Mucosa of stomach (tissue), 1 donor: ENCODE measurements around the gene CLIC4.

Experiments
- H3K27me3 ChIP-seq: one replicate; pipeline ENCODE4 v1.7.0; 2013; ENCODE audit warnings: mild to moderate bottlenecking, low read length; ENCODE audit not compliant: control insufficient read depth, insufficient read depth
- H3K36me3 ChIP-seq: one replicate; pipeline ENCODE4 v1.7.0; 2013; ENCODE audit warnings: low read length; ENCODE audit not compliant: control insufficient read depth, insufficient read depth
- H3K4me1 ChIP-seq: one replicate; pipeline ENCODE4 v1.7.0; 2013; ENCODE audit warnings: mild to moderate bottlenecking, low read length; ENCODE audit not compliant: control insufficient read depth, insufficient read depth
- H3K4me3 ChIP-seq: one replicate; pipeline ENCODE4 v1.7.0; 2013; ENCODE audit warnings: low read length
- H3K9ac ChIP-seq: one replicate; pipeline ENCODE4 v1.7.0; 2013; ENCODE audit warnings: mild to moderate bottlenecking, low read length, moderate library complexity
- H3K9me3 ChIP-seq: one replicate; pipeline ENCODE4 v1.7.0; 2013; ENCODE audit warnings: mild to moderate bottlenecking, low read length, moderate library complexity; ENCODE audit not compliant: control insufficient read depth
- donor health status: Pancreatic carcinoma.

CLIC4 gene

DNA sequence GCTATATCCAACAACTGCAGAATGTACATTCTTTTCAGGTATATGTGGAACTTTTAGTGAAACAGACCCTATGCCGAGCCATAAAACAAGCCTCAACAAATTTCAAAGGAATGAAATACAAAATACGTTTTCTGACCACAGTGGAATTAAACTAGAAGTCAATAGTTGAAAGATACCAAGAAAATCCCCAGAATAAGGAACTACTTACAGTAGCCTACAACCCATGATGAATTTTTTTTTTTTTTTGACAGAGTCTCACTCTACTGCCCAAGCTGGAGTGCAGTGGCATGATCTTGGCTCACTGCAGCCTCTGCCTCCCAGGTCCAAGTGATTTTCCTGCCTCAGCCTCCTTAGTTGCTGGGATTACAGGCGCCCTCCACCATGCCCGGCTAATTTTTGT is 101.4 kb downstream of the CLIC4 start:
- H3K9ac ChIP-seq, result no peak overlapping the region
- H3K36me3 ChIP-seq, result no peaks in the 10 kb centered on the region
- H3K9me3 ChIP-seq, result no peaks in the 10 kb centered on the region
- H3K4me3 ChIP-seq, result no peak overlapping the region
- H3K27me3 ChIP-seq, result no peaks in the 10 kb centered on the region
- no peaks in the 10 kb centered on the region for H3K4me1 ChIP-seq

DNA sequence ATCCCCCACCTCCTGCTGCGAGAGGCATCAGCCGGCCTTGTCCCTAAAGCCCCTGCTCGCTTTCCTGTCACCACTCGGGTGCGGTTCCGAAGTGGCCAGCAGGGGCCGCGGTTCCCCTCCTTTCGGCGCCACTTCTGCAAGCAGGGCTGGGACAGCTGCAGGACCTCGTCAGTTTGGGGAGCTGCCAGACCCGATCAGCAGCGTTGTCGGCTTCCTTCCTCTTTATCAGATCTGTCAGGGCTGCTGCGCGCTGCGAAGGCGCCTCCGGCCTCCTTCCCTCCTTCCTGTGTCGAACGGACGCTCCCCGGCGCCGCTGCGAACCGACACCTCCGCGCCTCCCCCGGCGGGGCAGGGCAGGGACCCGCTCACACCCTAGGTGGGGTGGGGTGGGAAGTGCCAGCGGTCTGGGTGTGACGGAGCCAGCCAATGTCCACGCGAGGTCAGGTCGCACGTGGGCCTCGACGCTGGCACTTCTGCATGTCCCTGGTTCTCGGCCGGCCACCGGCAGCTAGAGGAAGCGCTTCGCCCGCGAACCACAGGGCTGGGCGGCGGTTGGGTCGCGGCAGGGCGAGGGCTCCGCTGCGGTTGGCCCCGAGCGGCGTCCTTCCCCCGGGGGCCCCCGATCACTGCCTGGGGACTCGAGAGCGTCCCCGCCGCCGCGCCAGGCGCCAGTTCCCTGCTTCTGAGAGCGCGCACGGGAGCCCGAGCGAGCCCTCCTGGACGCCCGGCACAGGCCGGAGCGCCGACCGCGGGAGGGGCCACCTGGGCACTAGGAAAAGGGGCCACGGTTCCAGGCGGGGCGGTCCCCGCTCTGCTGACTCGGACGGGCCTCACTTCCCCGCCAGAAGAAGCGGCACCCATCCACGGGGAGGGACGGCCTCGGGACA is 103.0 kb downstream of the CLIC4 start:
- no peaks in the 10 kb centered on the region for H3K9me3 ChIP-seq
- no peaks in the 10 kb centered on the region for H3K27me3 ChIP-seq
- no peaks in the 10 kb centered on the region for H3K4me1 ChIP-seq
- no peak overlapping the region for H3K4me3 ChIP-seq
- peak overlapping the region; percentile 41 for H3K9ac ChIP-seq
- H3K36me3 ChIP-seq, result no peaks in the 10 kb centered on the region

DNA sequence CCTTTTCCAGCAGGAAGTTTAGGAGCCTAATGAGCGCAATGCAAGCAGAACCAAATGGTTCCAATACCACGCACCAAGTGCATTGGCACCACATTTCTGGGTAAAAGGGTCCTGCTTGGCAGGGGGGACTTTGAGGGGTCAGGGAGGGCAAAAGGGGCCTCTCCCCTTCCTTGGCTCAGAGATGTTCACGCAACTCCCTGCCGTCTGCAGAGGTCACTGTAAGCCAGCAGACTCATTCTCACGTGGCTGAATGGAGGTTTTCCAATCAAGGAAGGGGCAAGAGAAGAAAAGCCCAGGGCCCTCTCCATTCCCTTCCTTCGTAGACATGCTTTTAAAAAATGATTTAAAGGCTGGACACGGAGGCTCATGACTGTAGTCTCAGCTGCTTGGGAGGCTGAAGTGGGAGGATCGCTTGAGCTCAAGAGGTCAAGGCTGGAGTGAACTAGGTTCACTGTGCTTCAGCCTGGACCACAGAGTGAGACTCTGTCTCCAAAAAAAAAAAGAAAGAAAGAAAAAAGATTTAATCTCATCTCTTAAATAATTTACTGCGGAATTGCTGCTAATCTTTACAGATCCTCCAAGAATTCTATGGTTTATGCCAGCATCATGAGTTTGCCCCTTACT is 104.5 kb downstream of the CLIC4 start:
- Histone ChIP-seq H3K4me3 (no peak overlapping the region), H3K36me3 (no peaks in the 10 kb centered on the region), H3K9ac (no peak overlapping the region), H3K9me3 (no peaks in the 10 kb centered on the region), H3K27me3 (no peaks in the 10 kb centered on the region), H3K4me1 (no peaks in the 10 kb centered on the region)

DNA sequence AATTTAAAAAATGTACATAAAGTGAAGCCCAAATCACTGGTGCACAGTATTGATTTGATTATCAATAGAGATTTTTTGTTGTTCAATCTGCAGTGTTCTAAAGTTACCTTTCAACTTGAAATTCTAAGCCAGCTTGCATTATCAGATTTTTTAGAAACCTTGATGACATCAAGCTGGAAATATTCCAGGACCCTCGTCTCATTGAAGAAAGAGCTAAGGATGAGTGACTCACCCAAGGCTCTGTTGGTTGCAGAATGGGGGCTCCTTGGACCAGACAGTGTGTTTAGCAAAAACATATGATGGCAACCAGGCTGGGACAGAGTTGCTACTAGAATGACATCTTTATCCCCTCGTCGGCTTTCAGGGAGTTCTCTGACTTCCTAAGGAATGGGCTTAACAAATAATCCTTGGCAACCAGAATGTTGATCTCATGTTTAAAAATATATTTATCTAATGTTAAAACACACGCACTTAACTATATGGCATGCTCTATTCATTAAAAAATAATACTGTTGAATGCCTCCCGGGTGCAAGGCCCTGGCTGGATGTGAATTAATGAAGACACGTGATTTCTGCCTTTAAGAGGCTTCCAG is 105.2 kb downstream of the CLIC4 start:
- H3K4me1 ChIP-seq, result no peaks in the 10 kb centered on the region
- no peaks in the 10 kb centered on the region for H3K27me3 ChIP-seq
- no peak overlapping the region for H3K4me3 ChIP-seq
- no peaks in the 10 kb centered on the region for H3K9me3 ChIP-seq
- H3K9ac ChIP-seq, result no peak overlapping the region
- no peaks in the 10 kb centered on the region for H3K36me3 ChIP-seq

DNA sequence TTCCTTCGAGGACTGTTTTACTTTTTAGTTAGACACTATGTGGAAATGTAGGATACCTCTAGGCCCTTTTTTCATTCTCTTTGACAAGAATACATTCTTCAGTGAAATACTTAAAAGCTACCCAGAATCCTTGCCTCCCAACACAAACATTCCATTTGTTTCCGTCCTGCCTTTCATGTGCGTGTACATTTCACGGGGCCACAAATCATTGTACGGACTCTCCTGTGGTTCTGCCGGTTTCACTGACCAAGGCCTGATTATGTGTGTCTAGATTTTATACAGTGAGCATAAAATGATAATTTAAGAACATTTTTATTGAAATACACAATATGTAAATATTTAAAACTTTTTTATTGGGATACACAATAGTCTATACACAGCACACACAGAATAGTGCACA is 108.4 kb downstream of the CLIC4 start:
- Histone ChIP-seq H3K36me3 (no peaks in the 10 kb centered on the region), H3K4me3 (no peak overlapping the region), H3K9me3 (no peaks in the 10 kb centered on the region), H3K4me1 (no peaks in the 10 kb centered on the region), H3K9ac (no peak overlapping the region), H3K27me3 (no peaks in the 10 kb centered on the region)

DNA sequence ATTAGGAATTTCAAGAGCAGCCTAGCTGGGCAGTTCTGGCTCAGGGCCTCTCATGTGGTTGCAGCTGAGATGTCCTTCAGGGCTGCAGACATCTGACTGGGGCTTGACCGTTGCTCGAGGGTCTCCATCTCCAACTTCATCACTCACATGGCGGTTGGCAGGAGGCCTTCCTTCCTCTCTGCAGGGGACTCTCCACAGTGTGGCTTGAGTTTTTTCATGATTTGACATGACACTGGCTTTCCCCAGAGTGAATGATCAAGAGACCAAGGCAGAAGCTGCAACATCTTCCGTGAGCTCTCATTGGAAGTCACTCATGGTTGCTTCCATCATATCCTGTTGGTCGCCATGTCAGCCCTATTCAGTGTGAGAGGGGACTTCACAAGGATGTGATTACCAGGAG is 110.2 kb downstream of the CLIC4 start:
- no peak overlapping the region for H3K4me3 ChIP-seq
- H3K9me3 ChIP-seq, result no peaks in the 10 kb centered on the region
- H3K4me1 ChIP-seq, result no peaks in the 10 kb centered on the region
- H3K27me3 ChIP-seq, result no peaks in the 10 kb centered on the region
- H3K36me3 ChIP-seq, result no peaks in the 10 kb centered on the region
- H3K9ac ChIP-seq, result no peak overlapping the region

DNA sequence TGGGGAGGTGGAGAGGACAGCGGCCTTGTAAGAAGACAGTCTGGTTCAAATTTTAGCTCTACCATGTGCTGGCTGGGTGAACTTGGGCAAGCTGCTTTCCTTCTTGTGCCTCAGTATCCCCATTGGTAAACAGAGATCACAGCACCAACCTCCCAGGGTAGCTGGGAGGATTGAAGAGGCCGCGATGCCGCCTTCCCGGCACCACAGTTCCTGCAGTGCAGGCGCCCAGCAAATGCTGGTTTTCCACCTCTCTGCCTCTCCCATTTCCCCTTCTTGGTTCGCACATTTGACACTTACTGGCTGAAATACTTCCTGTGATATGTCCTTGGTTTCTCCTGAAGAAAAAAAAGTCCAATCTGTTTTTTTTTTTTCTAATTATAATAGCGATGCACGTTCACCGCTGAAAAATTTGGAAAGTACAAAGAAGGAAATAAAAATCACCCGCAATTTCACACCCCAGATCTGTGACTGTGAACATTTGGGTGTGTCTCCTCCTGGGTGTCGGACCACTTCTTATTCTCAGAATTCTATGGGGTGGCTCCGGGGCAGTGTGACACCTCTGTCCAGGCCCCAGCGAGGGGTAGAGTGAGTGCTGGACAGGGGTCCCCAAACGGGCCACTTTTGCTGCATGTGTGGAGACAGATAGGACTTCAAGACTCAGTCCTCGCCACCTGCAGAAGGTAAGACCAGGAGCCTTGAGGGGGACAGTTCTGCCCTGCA is 111.7 kb downstream of the CLIC4 start:
- Histone ChIP-seq H3K36me3 (no peaks in the 10 kb centered on the region), H3K4me3 (no peak overlapping the region), H3K9ac (no peak overlapping the region), H3K4me1 (peaks cover 2% of the 10 kb centered on the region), H3K27me3 (peaks cover 8% of the 10 kb centered on the region), H3K9me3 (no peaks in the 10 kb centered on the region)

DNA sequence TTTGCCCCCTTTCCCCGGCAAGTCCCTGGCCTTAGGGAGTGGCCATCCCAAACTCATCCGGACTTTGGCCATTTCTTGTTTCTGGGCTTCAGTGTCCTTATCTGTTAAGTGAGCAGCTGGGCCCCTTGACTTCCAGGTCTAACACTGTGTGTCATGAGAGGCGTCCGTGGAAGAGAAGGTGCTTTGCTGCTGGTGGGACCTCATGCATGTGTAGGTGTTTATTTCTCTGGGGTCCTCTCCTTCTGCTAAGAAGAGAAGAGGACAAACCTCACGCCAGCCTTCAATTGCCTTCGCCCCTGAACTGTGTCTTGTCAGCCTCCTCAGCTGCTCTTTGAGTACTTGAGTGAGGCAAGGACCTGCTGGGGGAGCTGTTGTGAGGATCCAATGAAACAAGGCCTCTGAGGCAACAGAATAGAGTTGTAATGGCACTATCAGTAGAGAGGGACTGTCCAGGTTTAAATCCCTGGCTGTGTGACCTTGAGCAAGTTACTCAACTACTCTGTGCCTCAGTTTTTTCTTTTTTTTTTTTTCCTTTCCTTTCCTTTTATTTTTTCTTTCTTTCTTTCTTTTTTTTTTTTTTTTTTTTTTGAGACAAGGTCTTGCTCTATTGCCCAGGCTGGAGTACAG is 112.4 kb downstream of the CLIC4 start:
- Histone ChIP-seq H3K4me3 (no peak overlapping the region), H3K4me1 (peaks cover 8% of the 10 kb centered on the region), H3K27me3 (peaks cover 14% of the 10 kb centered on the region), H3K9ac (no peak overlapping the region), H3K9me3 (no peaks in the 10 kb centered on the region), H3K36me3 (no peaks in the 10 kb centered on the region)

DNA sequence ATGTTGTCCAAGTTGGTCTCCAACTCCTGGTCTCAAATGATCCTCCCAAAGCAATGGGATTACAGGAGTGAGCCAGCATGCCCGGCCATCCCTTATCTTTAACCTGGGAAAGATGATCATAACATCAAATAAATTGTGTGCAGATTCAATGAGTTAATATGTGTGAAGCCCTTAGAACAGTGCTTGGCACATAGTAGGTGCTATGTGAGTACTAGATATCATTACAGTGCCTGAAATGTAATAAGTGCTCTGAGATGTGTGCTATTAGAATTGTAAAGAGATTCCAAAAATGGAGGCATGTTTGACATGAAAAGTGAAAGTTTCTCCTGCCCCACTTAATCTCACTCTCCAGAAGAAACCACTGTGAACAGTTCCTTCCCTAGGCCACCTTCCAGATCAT is 113.0 kb downstream of the CLIC4 start:
- H3K9me3 ChIP-seq, result no peaks in the 10 kb centered on the region
- peaks cover 8% of the 10 kb centered on the region for H3K4me1 ChIP-seq
- H3K36me3 ChIP-seq, result no peaks in the 10 kb centered on the region
- H3K4me3 ChIP-seq, result no peak overlapping the region
- peaks cover 14% of the 10 kb centered on the region for H3K27me3 ChIP-seq
- H3K9ac ChIP-seq, result no peak overlapping the region

DNA sequence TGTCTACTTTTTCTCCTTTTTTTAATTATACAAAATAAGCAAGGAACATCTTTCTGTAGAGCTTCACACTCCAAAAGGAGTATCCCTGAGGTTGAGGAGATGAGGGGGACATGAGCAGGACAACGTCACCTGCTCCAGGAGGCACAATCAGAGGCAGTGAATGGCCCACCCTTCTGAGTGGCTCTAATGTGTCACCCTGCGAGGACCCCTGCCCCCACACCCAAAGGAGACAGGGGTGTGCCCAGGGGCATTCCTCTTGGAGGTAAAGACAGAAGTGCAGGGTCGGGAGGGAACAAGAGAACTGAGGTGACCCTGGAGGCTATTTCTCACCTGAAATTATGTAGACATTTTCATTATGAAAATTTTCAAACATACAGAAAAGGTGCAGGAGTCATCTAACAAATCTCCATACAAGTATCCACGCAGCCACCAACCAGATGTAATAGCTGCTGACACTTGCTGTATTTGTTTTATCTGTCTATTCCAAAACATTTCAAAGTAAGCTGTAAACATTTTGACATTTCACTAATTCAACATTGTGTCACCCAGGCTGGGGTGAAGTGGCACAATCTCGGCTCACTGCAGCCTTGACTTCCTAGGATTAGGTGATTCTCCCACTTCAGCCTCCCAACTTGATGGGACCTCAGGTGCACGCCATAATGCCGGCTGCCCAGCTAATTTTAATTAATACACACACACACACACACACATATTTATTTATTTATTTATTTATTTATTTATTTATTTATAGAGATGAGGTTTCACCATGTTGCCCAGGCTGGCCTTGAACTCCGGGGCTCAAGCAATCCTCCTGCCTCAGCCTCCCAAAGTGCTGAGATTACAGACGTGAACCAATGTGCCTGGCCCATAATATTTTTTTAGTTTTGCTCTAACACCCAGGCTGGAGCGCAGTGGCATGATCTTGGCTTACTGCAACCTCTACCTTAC is 114.1 kb downstream of the CLIC4 start:
- Histone ChIP-seq H3K36me3 (no peaks in the 10 kb centered on the region), H3K4me1 (peaks cover 12% of the 10 kb centered on the region), H3K4me3 (no peak overlapping the region), H3K27me3 (peaks cover 17% of the 10 kb centered on the region), H3K9me3 (no peaks in the 10 kb centered on the region), H3K9ac (no peak overlapping the region)

DNA sequence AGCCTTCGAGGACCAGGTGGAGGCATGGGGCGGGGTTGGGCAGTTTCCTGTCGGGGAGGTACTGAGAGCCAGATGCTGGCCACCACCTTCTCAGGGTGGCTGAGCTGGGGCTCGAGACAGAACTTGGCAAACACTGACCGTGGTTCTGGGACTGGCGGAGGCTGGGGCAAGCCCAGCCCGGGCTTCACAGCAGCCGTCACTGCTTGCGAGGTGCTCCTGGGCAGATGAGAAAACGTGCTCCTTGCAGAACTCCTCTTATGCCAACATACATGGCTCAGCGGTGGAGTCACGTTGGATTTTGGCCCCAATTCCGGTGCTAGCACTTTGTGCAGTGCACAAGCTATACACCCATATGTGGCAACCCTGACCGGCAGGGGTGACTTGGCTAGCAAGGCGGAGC is 115.6 kb downstream of the CLIC4 start:
- Histone ChIP-seq H3K4me1 (peaks cover 14% of the 10 kb centered on the region), H3K9ac (no peak overlapping the region), H3K4me3 (no peak overlapping the region), H3K9me3 (no peaks in the 10 kb centered on the region), H3K36me3 (no peaks in the 10 kb centered on the region), H3K27me3 (peaks cover 19% of the 10 kb centered on the region)
